ENCODE data around the gene ADAMTS19.

- TF ChIP-seq CTCF (IDR thresholded peaks at IDR 0.05) (peak in 5 of 6 experiments; percentile 39 to 86 (median 78)), POLR2A (IDR thresholded peaks at IDR 0.05) (no peak)
Observed at GRCh38 chr5:129664336-129664937, 204.3 kb downstream of the ADAMTS19 start.

Data from Peyer's patch (tissue), 4 donors.